CD4-positive, alpha-beta T cell treated with Interleukin-10 for 1 hour (primary cell): ENCODE data around the gene TPRG1.

Experiments
- DNase-seq: peaks from one replicate; pipeline ENCODE4 v3.0.0-alpha.2; 2020

The TPRG1 gene

GRCh38 chr3:189361103-189361835, 189.5 kb downstream of the TPRG1 start:
- no peak for DNase-seq

- no peak for DNase-seq
Observed at GRCh38 chr3:189363590-189364255, 192.0 kb downstream of the TPRG1 start.

GRCh38 chr3:189365609-189366564, 194.1 kb downstream of the TPRG1 start:
- no peak for DNase-seq

GRCh38 chr3:189368384-189368783, 196.6 kb downstream of the TPRG1 start:
- DNase-seq: no peak

- DNase-seq: no peak
Observed at GRCh38 chr3:189369636-189370035, 197.9 kb downstream of the TPRG1 start.

- DNase-seq: no peak
Observed at GRCh38 chr3:189372243-189372642, 200.5 kb downstream of the TPRG1 start.
